ENCODE results near the gene CRTC3.

- TF ChIP-seq CTCF (IDR thresholded peaks at IDR 0.05; ENCODE audit: poor library complexity): no peak
- TF ChIP-seq EZH2phosphoT487 (IDR thresholded peaks at IDR 0.05; ENCODE audit: low read depth, severe bottlenecking, unreplicated experiment): no peak
- TF ChIP-seq EZH2 (IDR thresholded peaks at IDR 0.05; ENCODE audit: borderline replicate concordance): no peak
Observed at GRCh38 chr15:90550919-90551318, 21.2 kb downstream of the CRTC3 start.
